Breast epithelium (tissue), 4 donors: ENCODE results near the gene DDX54. TPM values are rescaled to one million over a fixed set of nuclear protein-coding genes. Genes with fewer than 3 reads are reported as not detected.

ENCODE experiments used
- DNase-seq, 2 donors: peaks; one replicate each; pipeline ENCODE4 v3.0.0-alpha.2; 2019; ENCODE audit warnings: low spot score in 2 of 2
- H3K27ac ChIP-seq, 2 donors: fragments of 200-600 bp; sonication (generic) in 1 of 2; one replicate each; pipeline ENCODE4 v1.5.1; 2016 to 2019; ENCODE audit warnings: mild to moderate bottlenecking in 1 of 2
- H3K27me3 ChIP-seq, 2 donors: fragments of 200-600 bp; sonication (generic) in 1 of 2; one replicate each; pipeline versions ENCODE4 v1.5.1 to v1.6.0; 2017 to 2019; ENCODE audit warnings: control low read depth in 1 of 2, mild to moderate bottlenecking in 1 of 2
- H3K36me3 ChIP-seq: fragments of 200-600 bp; one replicate; pipeline ENCODE4 v1.5.1; 2019
- H3K4me1 ChIP-seq, 2 donors: fragments of 200-600 bp; sonication (generic); one replicate each; pipeline ENCODE4 v1.5.1; 2016 to 2019; ENCODE audit warnings: control low read depth in 1 of 2
- H3K4me3 ChIP-seq, 3 donors: fragments of 200-600 bp; sonication (generic); 1 replicate in 2 of 3; 2 replicates in 1 of 3; pipeline ENCODE4 v1.5.1; 2016 to 2019; ENCODE audit warnings: mild to moderate bottlenecking in 3 of 3, moderate library complexity in 2 of 3
- H3K9me3 ChIP-seq, 2 donors: fragments of 200-600 bp; sonication (generic) in 1 of 2; one replicate each; pipeline ENCODE4 v1.5.1; 2016 to 2019; ENCODE audit warnings: control low read depth in 1 of 2
- CTCF ChIP-seq, 3 donors: fragments of 450-650 bp; IDR thresholded peaks; one replicate each; pipeline ENCODE4 v1.5.1; 2016 to 2017; ENCODE audit warnings: antibody characterized with exemption in 3 of 3, mild to moderate bottlenecking in 3 of 3, moderate library complexity in 3 of 3
- POLR2A ChIP-seq: fragments of 450-650 bp; IDR thresholded peaks from one replicate; pipeline ENCODE4 v1.6.1; 2016; ENCODE audit warnings: antibody characterized with exemption, mild to moderate bottlenecking, moderate library complexity
- POLR2AphosphoS5 ChIP-seq, 3 donors: sonication (generic); formaldehyde crosslinking; IDR thresholded peaks; one replicate each; pipeline ENCODE4 v1.6.1; 2017; ENCODE audit warnings: antibody characterized with exemption in 3 of 3
- intact Hi-C: fragments of 100-400 bp; cut with DNase I; formaldehyde crosslinking; loops from one replicate; pipeline ENCODE4 v1.15.1; 2023; ENCODE audit warnings: low total_unique reads
- total RNA-seq, 3 donors: library from RNA; depleted of rRNA; stranded (reverse); fragments of >200 nt; gene quantifications; one replicate each; pipeline ENCODE4 v1.1.0, GENCODE V29; 2016

DDX54 gene
- total RNA-seq, 3 donors from 2014 or later = 51.5 to 62.1 (median 60.3) TPM

DNA sequence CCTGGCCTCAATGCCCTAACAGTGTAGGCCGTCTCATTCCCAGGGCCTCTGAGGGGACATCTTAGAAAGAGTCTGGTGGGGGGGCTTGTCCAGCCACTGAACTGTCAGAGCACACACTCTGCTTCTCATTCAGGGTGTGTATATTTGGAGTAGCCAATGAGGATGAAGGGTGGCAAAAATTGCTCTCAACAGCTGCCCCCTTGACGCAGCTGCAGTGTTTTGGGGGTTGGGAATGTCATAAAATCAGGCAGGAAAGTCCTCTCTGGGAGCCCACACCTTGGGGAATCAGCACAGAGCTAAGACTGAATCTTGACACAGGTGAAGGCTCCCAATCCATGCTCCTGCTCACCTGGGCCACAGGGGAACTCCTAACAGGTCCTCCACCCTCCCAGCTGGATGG, 51.2 kb downstream of the DDX54 start:
- peaks cover 0 to 12% of the 10 kb centered on the region in 2 donors for H3K27me3 ChIP-seq
- H3K27ac ChIP-seq = no peak overlapping the region
- intact Hi-C loops = no loop called here

DNA sequence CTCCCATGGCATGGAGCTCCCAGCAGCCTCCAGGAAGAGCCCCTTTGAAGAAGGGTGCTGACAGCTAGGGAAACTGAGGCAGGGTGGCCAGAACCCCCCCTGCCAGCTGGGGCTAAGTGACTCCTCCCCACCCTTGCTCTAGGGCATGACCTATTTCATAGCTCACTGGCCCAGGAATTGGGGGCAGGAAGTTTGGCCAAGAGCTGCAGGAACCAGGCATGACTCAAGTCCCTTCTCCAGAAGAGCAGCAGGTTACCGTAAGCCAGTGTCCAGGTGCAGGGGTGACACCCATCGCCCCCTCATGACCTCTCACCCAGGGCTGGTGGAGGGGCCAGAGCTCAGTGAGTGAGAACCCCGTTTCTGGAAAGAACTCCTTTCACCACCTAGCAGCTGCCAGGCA, 51.6 kb downstream of the DDX54 start:
- no peak for TF ChIP-seq POLR2AphosphoS5 (IDR thresholded peaks at IDR 0.05)
- no peak for TF ChIP-seq POLR2A
- no peak for TF ChIP-seq CTCF (IDR thresholded peaks at IDR 0.05)
- Histone ChIP-seq H3K4me3 (no peak overlapping the region), H3K27ac (no peak overlapping the region), H3K27me3 (peaks cover 0 to 12% of the 10 kb centered on the region in 2 donors), H3K9me3 (no peaks in the 10 kb centered on the region), H3K4me1 (no peaks in the 10 kb centered on the region), H3K36me3 (no peaks in the 10 kb centered on the region)
- intact Hi-C loops = no loop called here
- no peak for DNase-seq

More for the DNA sequence above, 51.2 kb downstream of the DDX54 start:
- no peak overlapping the region for H3K4me3 ChIP-seq
- DNase-seq = no peak
- no peaks in the 10 kb centered on the region for H3K9me3 ChIP-seq
- no peaks in the 10 kb centered on the region for H3K36me3 ChIP-seq
- H3K4me1 ChIP-seq = no peaks in the 10 kb centered on the region
- TF ChIP-seq POLR2AphosphoS5 (IDR thresholded peaks at IDR 0.05) (no peak), POLR2A (no peak), CTCF (IDR thresholded peaks at IDR 0.05) (no peak)

- intact Hi-C loops = no loop called here
- no peak overlapping the region for H3K27ac ChIP-seq
- H3K27me3 ChIP-seq = peaks cover 0 to 12% of the 10 kb centered on the region in 2 donors
Observed at GRCh38 chr12:113133036-113133435, 52.2 kb downstream of the DDX54 start.

GRCh38 chr12:113131556-113131955, 53.7 kb downstream of the DDX54 start:
- TF ChIP-seq CTCF (IDR thresholded peaks at IDR 0.05) = no peak
- TF ChIP-seq POLR2A = no peak
- TF ChIP-seq POLR2AphosphoS5 (IDR thresholded peaks at IDR 0.05) = no peak
- no peak overlapping the region for H3K27ac ChIP-seq
- H3K9me3 ChIP-seq = no peaks in the 10 kb centered on the region
- no peaks in the 10 kb centered on the region for H3K4me1 ChIP-seq
- intact Hi-C loops = no loop called here
- H3K4me3 ChIP-seq = no peak overlapping the region
- peaks cover 0 to 12% of the 10 kb centered on the region in 2 donors for H3K27me3 ChIP-seq
- H3K36me3 ChIP-seq = no peaks in the 10 kb centered on the region
- DNase-seq = no peak

More at GRCh38 chr12:113133036-113133435, 52.2 kb downstream of the DDX54 start:
- Histone ChIP-seq H3K36me3 (no peaks in the 10 kb centered on the region), H3K9me3 (no peaks in the 10 kb centered on the region), H3K4me1 (no peaks in the 10 kb centered on the region), H3K4me3 (no peak overlapping the region)
- no peak for DNase-seq
- TF ChIP-seq CTCF (IDR thresholded peaks at IDR 0.05) (no peak), POLR2AphosphoS5 (IDR thresholded peaks at IDR 0.05) (no peak), POLR2A (no peak)

DNA sequence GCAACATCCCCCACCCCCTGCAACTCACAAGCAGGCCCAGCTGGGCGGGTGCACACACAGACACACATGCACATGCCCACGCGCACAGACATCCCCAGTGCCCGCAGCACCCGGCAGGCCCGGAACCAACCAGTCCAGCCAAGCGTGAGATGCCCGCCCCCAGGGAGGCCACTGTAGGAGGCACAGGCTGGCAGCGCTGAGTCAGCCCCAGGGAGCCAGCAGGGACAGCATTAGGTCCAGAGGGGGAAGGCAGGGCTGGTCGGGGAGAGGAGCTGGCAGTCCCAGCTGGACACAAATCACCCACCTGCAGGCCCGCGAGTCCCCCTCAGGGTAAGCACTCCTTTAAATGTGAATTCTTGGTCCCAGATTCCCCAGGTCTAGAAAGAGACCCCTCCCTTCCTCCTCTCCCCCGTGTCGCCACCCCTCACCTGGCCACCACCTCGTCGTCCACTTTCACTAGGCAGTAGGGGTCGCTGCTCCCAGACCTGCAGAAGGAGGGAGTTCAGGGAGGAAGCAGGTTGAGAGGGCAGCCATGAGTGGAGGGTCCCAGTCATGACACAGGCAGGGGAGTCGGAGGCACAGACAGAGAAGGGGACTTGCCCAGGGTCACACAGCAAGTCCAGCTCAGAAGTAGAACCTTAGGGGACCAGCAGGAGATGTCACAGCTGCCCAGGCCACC, 54.7 kb downstream of the DDX54 start:
- H3K9me3 ChIP-seq = no peaks in the 10 kb centered on the region
- H3K27me3 ChIP-seq = peaks cover 0 to 5% of the 10 kb centered on the region in 2 donors
- TF ChIP-seq CTCF (IDR thresholded peaks at IDR 0.05) (no peak), POLR2AphosphoS5 (IDR thresholded peaks at IDR 0.05) (no peak), POLR2A (no peak)
- intact Hi-C loops = no loop called here
- H3K27ac ChIP-seq = no peak overlapping the region
- H3K36me3 ChIP-seq = no peaks in the 10 kb centered on the region
- no peak overlapping the region for H3K4me3 ChIP-seq
- no peak for DNase-seq
- H3K4me1 ChIP-seq = no peaks in the 10 kb centered on the region
